Measurements from ENCODE around the gene FCRL6. TPM values are rescaled to one million over a fixed set of nuclear protein-coding genes. Genes with fewer than 3 reads are reported as not detected.

FCRL6 gene
- total RNA-seq, 2 experiments from 2014 or later: not detected

DNA sequence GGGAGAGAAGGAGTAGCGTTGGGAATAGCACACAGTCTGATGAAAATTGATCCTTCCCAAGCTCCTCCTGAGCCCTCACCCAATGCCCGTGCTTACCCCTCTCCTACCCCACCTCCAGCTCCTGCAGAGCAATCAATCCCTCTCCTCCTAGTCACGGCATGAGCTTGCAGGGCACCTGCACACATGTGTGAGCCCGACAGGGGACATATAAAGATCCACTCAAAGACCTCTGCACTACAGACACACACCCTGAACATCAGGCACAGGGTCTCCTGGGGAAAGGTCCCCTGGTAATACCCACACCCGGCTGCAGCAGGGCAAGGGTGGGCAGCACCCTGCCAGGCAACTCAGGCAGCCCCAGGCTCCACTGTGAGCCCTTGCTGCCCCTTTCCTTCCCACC, 59.9 kb downstream of the FCRL6 start:
- Mint-ChIP-seq H3K4me1 (no peaks in the 10 kb centered on the region), H3K9me3 (no peaks in the 10 kb centered on the region), H3K4me3 (no peak overlapping the region), H3K27me3 (peaks cover 6% of the 10 kb centered on the region), H3K27ac (no peak overlapping the region), H3K36me3 (ENCODE audit: low read depth) (no peaks in the 10 kb centered on the region)
- POLR2A ChIA-PET: no interaction called here
- CTCF ChIA-PET: interaction anchor here (0.5 kb wide), 1 partner anchor 1496 kb away, joined by 3 read pairs; no protein-coding TSS in a partner anchor
- DNase-seq: no peak

GRCh38 chr1:159862557-159862956, 60.4 kb downstream of the FCRL6 start, which contains the start of gene VSIG8:
Gene VSIG8, minus strand, starts transcription at chr1:159862657. Its CDS starts 136 bp downstream, at chr1:159862521.
- Mint-ChIP-seq H3K27ac (no peak within 1 kb of the TSS), H3K9me3 (no peaks in the 10 kb centered on the region), H3K36me3 (ENCODE audit: low read depth) (no peaks in the 10 kb centered on the region), H3K27me3 (peaks cover 7% of the 10 kb centered on the region), H3K4me3 (no peak within 1 kb of the TSS), H3K4me1 (no peaks in the 10 kb centered on the region)
- DNase-seq: no peak
- CTCF ChIA-PET: interaction anchor here (0.5 kb wide), 1 partner anchor 1495 kb away, joined by 3 read pairs; no protein-coding TSS in a partner anchor
- POLR2A ChIA-PET: no interaction called here

GRCh38 chr1:159864262-159864661, 62.1 kb downstream of the FCRL6 start:
- POLR2A ChIA-PET: no interaction called here
- Mint-ChIP-seq H3K4me1 (peaks cover 5% of the 10 kb centered on the region), H3K36me3 (ENCODE audit: low read depth) (no peaks in the 10 kb centered on the region), H3K9me3 (no peaks in the 10 kb centered on the region), H3K27ac (no peak overlapping the region), H3K27me3 (peaks cover 7% of the 10 kb centered on the region), H3K4me3 (no peak overlapping the region)
- CTCF ChIA-PET: no interaction called here
- DNase-seq: no peak

Other genes starting within 250 kb of the FCRL6 start
- not detected for gene APCS, start 214.5 kb upstream of the FCRL6 start, total RNA-seq
- gene CRP, start 87.8 kb upstream of the FCRL6 start, total RNA-seq: not detected
- gene DUSP23, start 21.4 kb upstream of the FCRL6 start, total RNA-seq: 10 to 100 TPM; 22.7 to 24.6 TPM
- gene SLAMF8, start 24.5 kb downstream of the FCRL6 start, total RNA-seq: under 1 TPM; 0.10 to 0.15 TPM
- gene VSIG8, start 60.3 kb downstream of the FCRL6 start, total RNA-seq: not detected
- gene CFAP45, start 97.8 kb downstream of the FCRL6 start, total RNA-seq: 1 to 10 TPM; 1.0 to 1.3 TPM
- 100 to 1,000 TPM; 548 to 554 TPM for gene TAGLN2, start 123.1 kb downstream of the FCRL6 start, total RNA-seq
- gene IGSF9, start 143.3 kb downstream of the FCRL6 start, total RNA-seq: not detected
- gene SLAMF9, start 151.9 kb downstream of the FCRL6 start, total RNA-seq: not detected
- 1 to 10 TPM; 5.2 to 5.7 TPM for gene PIGM, start 229.6 kb downstream of the FCRL6 start, total RNA-seq